Effector memory CD4-positive, alpha-beta T cell (primary cell): ENCODE results near the gene DDX5.
A peak's percentile ranks its signal among the peaks of the same experiment; 100 is the strongest.

Experiments
- DNase-seq, 3 donors: peaks; one replicate each; pipeline ENCODE4 v3.0.0-alpha.2; 2020
- H3K27ac ChIP-seq: 2 replicates; pipeline ENCODE4 v1.7.0; 2013; ENCODE audit warnings: mild to moderate bottlenecking, low read length, moderate library complexity; ENCODE audit not compliant: insufficient read depth, poor library complexity, severe bottlenecking
- H3K27me3 ChIP-seq: replicated peaks from 2 replicates; pipeline ENCODE4 v1.7.0; 2013; ENCODE audit warnings: mild to moderate bottlenecking, low read length; ENCODE audit not compliant: insufficient read depth, control insufficient read depth, poor library complexity, severe bottlenecking
- H3K36me3 ChIP-seq: 2 replicates; pipeline ENCODE4 v1.7.0; 2013; ENCODE audit warnings: mild to moderate bottlenecking, low read length, moderate library complexity; ENCODE audit not compliant: control insufficient read depth, insufficient read depth
- H3K4me1 ChIP-seq: 2 replicates; pipeline ENCODE4 v1.7.0; 2013; ENCODE audit warnings: low read length, mild to moderate bottlenecking; ENCODE audit not compliant: control insufficient read depth, insufficient read depth, poor library complexity, severe bottlenecking
- H3K4me3 ChIP-seq: 2 replicates; pipeline ENCODE4 v1.7.0; 2013; ENCODE audit warnings: low read length, low read depth, mild to moderate bottlenecking; ENCODE audit not compliant: insufficient read depth, poor library complexity, severe bottlenecking
- H3K9me3 ChIP-seq: 2 replicates; pipeline ENCODE4 v1.7.0; 2013; ENCODE audit warnings: mild to moderate bottlenecking, low read length, moderate library complexity; ENCODE audit not compliant: control insufficient read depth

Gene DDX5

DNA sequence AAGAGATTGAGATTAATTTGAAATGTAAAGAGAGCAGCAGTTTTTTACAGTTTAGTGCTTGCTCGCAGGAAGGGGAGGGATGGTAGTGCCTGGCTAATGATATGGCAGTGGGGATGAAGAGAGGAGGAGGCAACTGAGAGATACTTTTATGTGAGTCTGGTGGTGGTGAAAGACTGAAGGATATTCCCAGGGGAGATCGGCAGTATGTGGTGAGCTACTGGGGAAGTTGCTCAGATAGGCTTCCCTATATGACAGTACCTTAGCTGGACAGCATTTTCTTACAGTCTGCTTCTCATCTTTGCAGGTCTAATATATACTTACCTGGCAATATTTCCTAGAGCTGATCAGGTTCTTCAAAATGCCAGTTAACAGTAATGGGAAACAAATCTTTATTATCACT is 9.3 kb upstream of the DDX5 start:
- H3K27me3 ChIP-seq, result no peaks in the 10 kb centered on the region
- H3K4me1 ChIP-seq, result no peaks in the 10 kb centered on the region
- H3K9me3 ChIP-seq, result no peaks in the 10 kb centered on the region
- peaks cover 71% of the 10 kb centered on the region for H3K36me3 ChIP-seq
- DNase-seq, result no peak
- no peak overlapping the region for H3K27ac ChIP-seq
- H3K4me3 ChIP-seq, result no peak overlapping the region

DNA sequence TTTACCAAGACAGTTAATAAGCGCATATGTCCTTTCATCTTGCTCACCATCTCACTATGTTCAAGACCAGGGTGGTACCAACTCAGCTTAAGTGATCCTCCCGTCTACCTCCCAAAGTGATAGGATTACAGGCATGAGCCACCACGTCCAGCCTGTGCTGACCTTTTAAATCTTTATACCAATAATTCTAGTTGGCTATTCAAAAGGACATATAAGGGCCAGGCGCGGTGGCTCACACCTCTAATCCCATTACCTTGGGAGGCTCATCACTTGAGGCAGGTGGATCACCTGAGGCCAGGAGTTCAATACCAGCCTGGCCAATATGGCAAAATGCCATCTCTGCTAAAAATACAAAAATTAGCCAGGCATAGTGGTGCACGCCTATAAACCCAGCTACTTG is 3.1 kb upstream of the DDX5 start:
- H3K27ac ChIP-seq, result no peak overlapping the region
- H3K27me3 ChIP-seq, result no peaks in the 10 kb centered on the region
- H3K36me3 ChIP-seq, result peaks cover 44% of the 10 kb centered on the region
- H3K9me3 ChIP-seq, result no peaks in the 10 kb centered on the region
- peaks cover 17% of the 10 kb centered on the region for H3K4me1 ChIP-seq
- H3K4me3 ChIP-seq, result no peak overlapping the region
- DNase-seq, result no peak

DNA sequence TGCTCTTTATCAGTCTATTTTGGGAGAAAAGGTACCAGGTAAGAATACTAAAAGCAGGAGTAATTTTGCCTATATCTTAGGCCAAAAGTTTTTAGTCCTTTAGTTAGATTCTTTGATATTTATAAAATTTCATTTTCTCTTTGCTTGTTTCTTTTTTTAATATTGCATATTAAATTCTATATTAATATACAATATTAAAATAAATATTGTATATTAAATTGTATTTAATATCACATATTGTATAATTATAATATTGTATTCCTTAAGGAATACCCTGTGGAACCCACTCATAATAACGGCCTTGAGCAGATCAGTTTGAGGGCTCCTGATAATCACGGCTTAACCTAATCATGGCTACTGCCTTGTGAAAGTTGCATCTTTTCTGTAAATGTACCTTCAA is 2.6 kb upstream of the DDX5 start:
- no peak overlapping the region for H3K4me3 ChIP-seq

GRCh38 chr17:64507413-64507782 is 1.3 kb upstream of the DDX5 start:
- peak overlapping the region; percentile 95 for H3K4me3 ChIP-seq
- no peaks in the 10 kb centered on the region for H3K27me3 ChIP-seq
- no peak for DNase-seq
- no peaks in the 10 kb centered on the region for H3K9me3 ChIP-seq
- peaks cover 32% of the 10 kb centered on the region for H3K4me1 ChIP-seq
- H3K27ac ChIP-seq, result peak overlapping the region; percentile 98
- H3K36me3 ChIP-seq, result peaks cover 48% of the 10 kb centered on the region

More for the DNA sequence above, 2.6 kb upstream of the DDX5 start:
- DNase-seq, result no peak
- Histone ChIP-seq H3K27me3 (no peaks in the 10 kb centered on the region), H3K27ac (no peak overlapping the region), H3K4me1 (peaks cover 22% of the 10 kb centered on the region), H3K9me3 (no peaks in the 10 kb centered on the region), H3K36me3 (peaks cover 45% of the 10 kb centered on the region)

DNA sequence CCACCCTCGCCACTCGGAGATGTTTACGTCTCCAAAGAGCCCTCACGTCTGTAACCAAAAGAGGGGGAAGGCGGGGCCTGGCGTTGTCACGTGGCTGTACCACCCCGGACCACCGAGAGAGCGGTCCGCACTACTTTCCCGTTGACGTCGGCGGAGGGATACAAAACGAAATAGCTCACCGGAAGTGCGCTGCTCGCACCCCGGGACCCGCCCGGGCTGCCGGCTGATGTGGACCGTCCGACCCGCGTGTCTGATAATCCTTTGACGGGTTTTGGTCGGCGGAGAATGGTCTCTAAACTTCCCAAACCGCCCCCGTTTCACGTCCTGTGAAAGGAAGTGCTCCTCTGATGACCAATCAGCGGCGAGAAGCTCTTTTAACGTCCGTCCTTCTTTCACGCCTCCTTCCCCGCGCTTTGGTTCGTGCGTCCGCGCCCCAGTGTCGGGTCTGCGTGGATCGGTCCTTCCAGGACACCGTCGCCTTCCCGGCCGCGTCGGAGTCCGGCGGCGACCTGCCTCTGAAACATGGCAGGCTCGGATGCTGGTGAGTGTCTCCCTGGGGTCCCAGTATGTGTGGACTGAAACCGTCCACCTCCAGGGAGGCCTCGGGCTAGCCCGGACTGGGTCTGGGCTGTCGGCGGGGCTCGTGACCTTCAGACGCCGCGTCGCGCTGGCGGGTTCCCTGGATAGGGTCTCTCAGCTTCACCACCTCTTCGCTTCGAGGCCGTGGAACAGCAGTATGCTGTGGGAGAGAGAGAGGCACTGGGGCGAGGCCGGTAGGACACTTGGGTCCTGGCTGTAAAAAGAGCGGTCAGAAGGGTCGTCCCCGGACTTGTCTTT is 705 bp upstream of the DDX5 start, which contains the start of gene CEP95:
CEP95 (plus strand) TSS at position 402 of the 837 bp plus-strand sequence; CDS start at position 523, 121 bp downstream.
- Histone ChIP-seq H3K36me3 (peaks cover 50% of the 10 kb centered on the region), H3K27me3 (no peaks in the 10 kb centered on the region), H3K27ac (peak within 1 kb of the TSS; percentile 98), H3K9me3 (no peaks in the 10 kb centered on the region), H3K4me3 (peak within 1 kb of the TSS; percentile 95), H3K4me1 (peaks cover 34% of the 10 kb centered on the region)
- DNase-seq, result peak; percentile 92 to 93 (median 93)

DNA sequence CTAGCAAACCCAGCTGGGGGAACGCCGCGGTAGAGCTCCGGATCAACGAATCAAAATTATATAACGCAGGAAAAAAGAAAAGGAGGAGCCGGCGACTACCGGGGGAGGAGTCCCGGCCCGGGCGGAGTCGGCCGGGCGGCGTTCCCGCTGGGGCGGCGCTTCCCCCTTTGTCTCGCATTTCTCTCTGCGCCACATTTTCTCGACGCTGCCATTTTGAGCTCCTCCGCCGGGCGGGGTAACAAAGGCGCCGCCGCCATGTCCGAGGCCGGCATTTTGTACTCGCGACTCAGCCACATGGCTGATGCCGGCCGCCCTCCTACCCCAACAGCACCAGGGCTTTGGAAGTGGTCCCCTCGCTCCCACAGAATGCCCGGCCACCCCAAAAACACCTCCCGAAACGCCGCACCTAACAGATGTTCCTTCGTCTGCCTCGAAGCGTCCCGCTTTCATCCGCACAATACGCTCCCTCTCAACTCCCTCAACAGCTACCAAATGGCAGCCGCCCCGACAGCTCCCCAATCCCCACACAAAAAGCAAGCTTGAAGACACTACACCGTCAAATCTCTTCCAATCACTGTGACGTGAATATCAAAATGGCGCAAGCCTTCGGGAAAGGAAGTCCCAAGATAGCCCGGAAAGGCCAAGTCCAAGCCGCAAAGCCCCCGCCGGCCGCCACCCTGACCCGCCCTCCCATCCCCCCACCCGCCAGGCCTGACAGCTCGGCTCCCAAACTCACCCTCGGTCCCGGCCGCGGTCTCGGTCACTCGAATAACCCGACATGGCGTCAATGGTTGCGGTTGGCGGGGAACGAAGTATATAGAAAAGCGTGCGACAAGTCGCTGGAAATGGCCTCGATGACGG is 519 bp downstream of the DDX5 start:
- Histone ChIP-seq H3K27me3 (no peaks in the 10 kb centered on the region), H3K9me3 (no peaks in the 10 kb centered on the region), H3K27ac (peak overlapping the region; percentile 98), H3K4me3 (peak overlapping the region; percentile 95), H3K36me3 (peaks cover 59% of the 10 kb centered on the region), H3K4me1 (peaks cover 34% of the 10 kb centered on the region)
- peak; percentile 70 to 79 (median 71) for DNase-seq

- Histone ChIP-seq H3K36me3 (peaks cover 59% of the 10 kb centered on the region), H3K27ac (peak overlapping the region; percentile 98), H3K27me3 (no peaks in the 10 kb centered on the region), H3K4me3 (peak overlapping the region; percentile 95), H3K9me3 (no peaks in the 10 kb centered on the region), H3K4me1 (peaks cover 34% of the 10 kb centered on the region)
- DNase-seq, result no peak
Observed at GRCh38 chr17:64504769-64505339, 1.2 kb downstream of the DDX5 start.

GRCh38 chr17:64503821-64504768 is 2.0 kb downstream of the DDX5 start:
- Histone ChIP-seq H3K4me1 (peaks cover 33% of the 10 kb centered on the region), H3K36me3 (peaks cover 65% of the 10 kb centered on the region), H3K27me3 (no peaks in the 10 kb centered on the region), H3K27ac (peak overlapping the region; percentile 98), H3K4me3 (peak overlapping the region; percentile 95), H3K9me3 (no peaks in the 10 kb centered on the region)
- no peak for DNase-seq

DNA sequence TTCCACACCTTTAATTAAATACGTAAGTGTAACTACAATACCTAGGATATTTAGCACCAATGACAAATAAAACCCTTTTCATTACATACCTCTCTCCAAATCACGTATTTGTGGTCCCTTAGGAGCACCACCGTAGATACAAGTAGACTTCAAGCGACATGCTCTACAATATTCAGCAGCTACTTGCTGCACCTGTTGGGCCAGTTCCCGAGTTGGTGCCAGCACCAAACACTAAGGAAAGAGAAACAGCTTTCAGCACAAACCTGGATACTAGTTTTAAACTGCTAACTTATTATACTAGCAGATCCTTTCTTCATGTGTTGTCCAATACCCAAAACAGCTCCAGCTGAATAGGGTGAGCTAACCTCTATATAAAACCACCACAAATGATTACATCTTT is 2.7 kb downstream of the DDX5 start:
- peak overlapping the region; percentile 32 for H3K27ac ChIP-seq
- peaks cover 28% of the 10 kb centered on the region for H3K4me1 ChIP-seq

More for the DNA sequence above, 2.7 kb downstream of the DDX5 start:
- no peaks in the 10 kb centered on the region for H3K27me3 ChIP-seq
- peak overlapping the region; percentile 8 for H3K4me3 ChIP-seq
- H3K9me3 ChIP-seq, result no peaks in the 10 kb centered on the region
- H3K36me3 ChIP-seq, result peaks cover 72% of the 10 kb centered on the region
- no peak for DNase-seq
